ENCODE data around the gene KCNMA1.

The KCNMA1 gene

GRCh38 chr10:77073663-77073960, 564.0 kb downstream of the KCNMA1 start:
- H3K4me3 ChIP-seq = no peak overlapping the region
- H3K27me3 ChIP-seq = no peaks in the 10 kb centered on the region
- no peak for TF ChIP-seq Cebpa-rat (IDR thresholded peaks at IDR 0.05)
- H3K4me2 ChIP-seq = no peak overlapping the region
- H3K9ac ChIP-seq = no peak overlapping the region
- H3K9me3 ChIP-seq (replicated peaks in 1 of 11) = no peaks in the 10 kb centered on the region
- H3K4me1 ChIP-seq = peaks cover 0 to 9% (median 8%) of the 10 kb centered on the region in 10 experiments; a peak in 12 of 20 replicates
- H3K36me3 ChIP-seq = peaks cover 0 to 47% (median 0%) of the 10 kb centered on the region in 11 experiments; a peak in 2 of 22 replicates
- no peaks in the 10 kb centered on the region; a peak in 1 of 22 replicates for H4K20me1 ChIP-seq
- no peak overlapping the region for H3K27ac ChIP-seq

- Histone ChIP-seq H3K27ac (no peak overlapping the region), H3K4me2 (no peak overlapping the region), H3K27me3 (no peaks in the 10 kb centered on the region), H4K20me1 (no peaks in the 10 kb centered on the region; a peak in 1 of 22 replicates), H3K9me3 (replicated peaks in 1 of 11) (no peaks in the 10 kb centered on the region), H3K4me3 (no peak overlapping the region), H3K36me3 (peaks cover 0 to 47% (median 0%) of the 10 kb centered on the region in 11 experiments; a peak in 2 of 22 replicates), H3K4me1 (peaks cover 0 to 9% (median 8%) of the 10 kb centered on the region in 10 experiments; a peak in 12 of 20 replicates), H3K9ac (no peak overlapping the region)
- peak in 6 of 11 experiments; percentile 37 to 81 (median 50); a peak in 8 of 22 replicates for TF ChIP-seq Cebpa-rat (IDR thresholded peaks at IDR 0.05)
Observed at GRCh38 chr10:77072836-77073662, 564.6 kb downstream of the KCNMA1 start.

- no peaks in the 10 kb centered on the region for H3K9me3 ChIP-seq (replicated peaks in 1 of 11)
- no peak overlapping the region for H3K4me2 ChIP-seq
- no peak for TF ChIP-seq Cebpa-rat (IDR thresholded peaks at IDR 0.05)
- H4K20me1 ChIP-seq = no peaks in the 10 kb centered on the region
- peaks cover 0 to 47% (median 0%) of the 10 kb centered on the region in 11 experiments; a peak in 2 of 22 replicates for H3K36me3 ChIP-seq
- peaks cover 0 to 9% (median 7%) of the 10 kb centered on the region in 10 experiments; a peak in 12 of 20 replicates for H3K4me1 ChIP-seq
- H3K27me3 ChIP-seq = no peaks in the 10 kb centered on the region
- H3K4me3 ChIP-seq = no peak overlapping the region
- H3K9ac ChIP-seq = no peak overlapping the region
- H3K27ac ChIP-seq = no peak overlapping the region
Observed at GRCh38 chr10:77072361-77072835, 565.2 kb downstream of the KCNMA1 start.

GRCh38 chr10:77071956-77072355, 565.7 kb downstream of the KCNMA1 start:
- no peak overlapping the region for H3K4me3 ChIP-seq
- TF ChIP-seq Cebpa-rat (IDR thresholded peaks at IDR 0.05) = no peak
- no peak overlapping the region for H3K4me2 ChIP-seq

GRCh38 chr10:77071001-77071511, 566.6 kb downstream of the KCNMA1 start:
- TF ChIP-seq Cebpa-rat (IDR thresholded peaks at IDR 0.05) = no peak
- H3K36me3 ChIP-seq = peaks cover 0 to 49% (median 0%) of the 10 kb centered on the region in 11 experiments; a peak in 2 of 22 replicates
- H3K4me2 ChIP-seq = peak overlapping the region in 8 of 11 experiments; percentile 5 to 44 (median 29); a peak in 11 of 22 replicates
- no peaks in the 10 kb centered on the region for H3K27me3 ChIP-seq
- H3K9me3 ChIP-seq (replicated peaks in 1 of 11) = no peaks in the 10 kb centered on the region
- no peak overlapping the region for H3K4me3 ChIP-seq
- H3K27ac ChIP-seq = no peak overlapping the region
- peaks cover 0 to 9% (median 7%) of the 10 kb centered on the region in 10 experiments; a peak in 9 of 20 replicates for H3K4me1 ChIP-seq
- H4K20me1 ChIP-seq = no peaks in the 10 kb centered on the region
- H3K9ac ChIP-seq = no peak overlapping the region

More at GRCh38 chr10:77071956-77072355, 565.7 kb downstream of the KCNMA1 start:
- H3K36me3 ChIP-seq = peaks cover 0 to 48% (median 0%) of the 10 kb centered on the region in 11 experiments; a peak in 2 of 22 replicates
- H3K9me3 ChIP-seq (replicated peaks in 1 of 11) = no peaks in the 10 kb centered on the region
- no peaks in the 10 kb centered on the region for H4K20me1 ChIP-seq
- H3K4me1 ChIP-seq = peaks cover 0 to 9% (median 7%) of the 10 kb centered on the region in 10 experiments; a peak in 9 of 20 replicates
- no peaks in the 10 kb centered on the region for H3K27me3 ChIP-seq
- H3K9ac ChIP-seq = no peak overlapping the region
- no peak overlapping the region for H3K27ac ChIP-seq

GRCh38 chr10:77070346-77070745, 567.3 kb downstream of the KCNMA1 start:
- no peak overlapping the region for H3K9ac ChIP-seq
- H3K4me2 ChIP-seq = no peak overlapping the region; a peak in 1 of 22 replicates
- peaks cover 0 to 44% (median 0%) of the 10 kb centered on the region in 11 experiments; a peak in 2 of 22 replicates for H3K36me3 ChIP-seq
- no peaks in the 10 kb centered on the region for H3K9me3 ChIP-seq (replicated peaks in 1 of 11)
- H3K27ac ChIP-seq = no peak overlapping the region
- H3K4me3 ChIP-seq = no peak overlapping the region
- no peak for TF ChIP-seq Cebpa-rat (IDR thresholded peaks at IDR 0.05)
- no peaks in the 10 kb centered on the region for H4K20me1 ChIP-seq
- peaks cover 0 to 9% (median 7%) of the 10 kb centered on the region in 10 experiments; a peak in 9 of 20 replicates for H3K4me1 ChIP-seq
- no peaks in the 10 kb centered on the region for H3K27me3 ChIP-seq

- Histone ChIP-seq H4K20me1 (no peaks in the 10 kb centered on the region), H3K36me3 (peaks cover 0 to 41% (median 0%) of the 10 kb centered on the region in 11 experiments; a peak in 2 of 22 replicates), H3K9me3 (replicated peaks in 1 of 11) (no peaks in the 10 kb centered on the region), H3K27me3 (no peaks in the 10 kb centered on the region), H3K4me2 (no peak overlapping the region), H3K4me1 (peaks cover 0 to 9% (median 7%) of the 10 kb centered on the region in 10 experiments; a peak in 9 of 20 replicates), H3K27ac (no peak overlapping the region), H3K4me3 (no peak overlapping the region), H3K9ac (no peak overlapping the region)
- TF ChIP-seq Cebpa-rat (IDR thresholded peaks at IDR 0.05) = no peak
Observed at GRCh38 chr10:77068969-77069368, 568.6 kb downstream of the KCNMA1 start.

- Histone ChIP-seq H3K9ac (no peak overlapping the region), H3K4me3 (no peak overlapping the region), H3K27ac (no peak overlapping the region), H3K4me1 (peaks cover 0 to 9% (median 7%) of the 10 kb centered on the region in 10 experiments; a peak in 9 of 20 replicates), H3K9me3 (replicated peaks in 1 of 11) (no peaks in the 10 kb centered on the region), H3K27me3 (no peaks in the 10 kb centered on the region), H3K4me2 (no peak overlapping the region), H3K36me3 (peaks cover 0 to 35% (median 0%) of the 10 kb centered on the region in 11 experiments; a peak in 2 of 22 replicates), H4K20me1 (no peaks in the 10 kb centered on the region)
- no peak for TF ChIP-seq Cebpa-rat (IDR thresholded peaks at IDR 0.05)
Observed at GRCh38 chr10:77068272-77068671, 569.3 kb downstream of the KCNMA1 start.

GRCh38 chr10:77062381-77062780, 575.2 kb downstream of the KCNMA1 start:
- no peak overlapping the region for H3K4me2 ChIP-seq
- no peak overlapping the region for H3K27ac ChIP-seq
- no peak for TF ChIP-seq Cebpa-rat (IDR thresholded peaks at IDR 0.05)
- H3K27me3 ChIP-seq = no peaks in the 10 kb centered on the region
- no peaks in the 10 kb centered on the region for H3K4me1 ChIP-seq
- no peaks in the 10 kb centered on the region for H3K9me3 ChIP-seq (replicated peaks in 1 of 11)
- peaks cover 0 to 4% (median 0%) of the 10 kb centered on the region in 11 experiments; a peak in 1 of 22 replicates for H4K20me1 ChIP-seq
- H3K4me3 ChIP-seq = no peak overlapping the region
- no peak overlapping the region for H3K9ac ChIP-seq
- H3K36me3 ChIP-seq = peaks cover 0 to 5% (median 0%) of the 10 kb centered on the region in 11 experiments; a peak in 1 of 22 replicates

All from BLaER1 treated with 17β-estradiol and CSF1 and Interleukin-3, amounts not matched to agents 10 nM and 100 nM (cell line).